ENCODE data around the gene PCGF1.
A peak's percentile ranks its signal among the peaks of the same experiment; 100 is the strongest.

PCGF1 gene

GRCh38 chr2:74507145-74507925 is at the start of gene PCGF1:
PCGF1 (minus strand) TSS chr2:74507695; CDS start chr2:74507668, 27 bp downstream.
- Mint-ChIP-seq H3K9me3 (no peaks in the 10 kb centered on the region), H3K4me1 (ENCODE audit: low read depth) (peaks cover 55% of the 10 kb centered on the region), H3K27me3 (peaks cover 42% of the 10 kb centered on the region), H3K36me3 (ENCODE audit: low read depth) (peaks cover 55% of the 10 kb centered on the region), H3K27ac (peak within 1 kb of the TSS; percentile 95), H3K4me3 (peak within 1 kb of the TSS; percentile 89)
- intact Hi-C loops (cut with micrococcal nuclease), result loop anchor here (1.0 to 2.0 kb wide), 2 partner anchors 22 to 53 kb away; partner anchors contain the start of genes AUP1, HTRA2 and INO80B

- H3K4me3 Mint-ChIP-seq, result no peak overlapping the region
- peaks cover 51% of the 10 kb centered on the region for H3K36me3 Mint-ChIP-seq (ENCODE audit: low read depth)
- peak overlapping the region; percentile 95 for H3K27ac Mint-ChIP-seq
- H3K27me3 Mint-ChIP-seq, result no peaks in the 10 kb centered on the region
- H3K9me3 Mint-ChIP-seq, result no peaks in the 10 kb centered on the region
- intact Hi-C loops (cut with micrococcal nuclease), result no loop called here
- peaks cover 61% of the 10 kb centered on the region for H3K4me1 Mint-ChIP-seq (ENCODE audit: low read depth)
Measured at GRCh38 chr2:74556831-74557370, 49.4 kb upstream of the PCGF1 start.

GRCh38 chr2:74556159-74556558 is 48.7 kb upstream of the PCGF1 start:
- H3K36me3 Mint-ChIP-seq (ENCODE audit: low read depth), result peaks cover 58% of the 10 kb centered on the region
- no peaks in the 10 kb centered on the region for H3K27me3 Mint-ChIP-seq
- peaks cover 60% of the 10 kb centered on the region for H3K4me1 Mint-ChIP-seq (ENCODE audit: low read depth)
- intact Hi-C loops (cut with micrococcal nuclease), result no loop called here
- H3K4me3 Mint-ChIP-seq, result peak overlapping the region; percentile 97
- no peaks in the 10 kb centered on the region for H3K9me3 Mint-ChIP-seq
- H3K27ac Mint-ChIP-seq, result peak overlapping the region; percentile 95

GRCh38 chr2:74555610-74556103 is 48.2 kb upstream of the PCGF1 start:
- Mint-ChIP-seq H3K4me1 (ENCODE audit: low read depth) (peaks cover 60% of the 10 kb centered on the region), H3K4me3 (peak overlapping the region; percentile 97), H3K36me3 (ENCODE audit: low read depth) (peaks cover 63% of the 10 kb centered on the region), H3K9me3 (no peaks in the 10 kb centered on the region), H3K27me3 (no peaks in the 10 kb centered on the region), H3K27ac (peak overlapping the region; percentile 95)
- intact Hi-C loops (cut with micrococcal nuclease), result loop anchor here (1.0 to 2.0 kb wide), 2 partner anchors 19 to 73 kb away; partner anchors contain the start of genes CCDC142 and TTC31

GRCh38 chr2:74554820-74555531 is 47.5 kb upstream of the PCGF1 start:
- H3K27me3 Mint-ChIP-seq, result no peaks in the 10 kb centered on the region
- no peaks in the 10 kb centered on the region for H3K9me3 Mint-ChIP-seq
- peak overlapping the region; percentile 97 for H3K4me3 Mint-ChIP-seq
- peaks cover 60% of the 10 kb centered on the region for H3K4me1 Mint-ChIP-seq (ENCODE audit: low read depth)
- intact Hi-C loops (cut with micrococcal nuclease), result loop anchor here (1.0 to 2.0 kb wide), 2 partner anchors 19 to 72 kb away; partner anchors contain the start of genes CCDC142 and TTC31
- H3K27ac Mint-ChIP-seq, result peak overlapping the region; percentile 95
- H3K36me3 Mint-ChIP-seq (ENCODE audit: low read depth), result peaks cover 70% of the 10 kb centered on the region

GRCh38 chr2:74553892-74554819 is 46.7 kb upstream of the PCGF1 start, which contains the start of the genes DOK1 and LOXL3:
DOK1 (plus strand) TSS chr2:74554720; CDS start chr2:74554755, 35 bp downstream.
LOXL3 (minus strand) TSS chr2:74553942; CDS start chr2:74552634, 1,308 bp downstream.
- Mint-ChIP-seq H3K4me1 (ENCODE audit: low read depth) (peaks cover 65% of the 10 kb centered on the region), H3K36me3 (ENCODE audit: low read depth) (peaks cover 78% of the 10 kb centered on the region), H3K27me3 (no peaks in the 10 kb centered on the region), H3K9me3 (no peaks in the 10 kb centered on the region), H3K27ac (peak within 1 kb of the TSS; percentile 95), H3K4me3 (peak within 1 kb of the TSS; percentile 97)
- intact Hi-C loops (cut with micrococcal nuclease), result loop anchor here (2.0 kb wide), 1 partner anchor 71 kb away; the partner anchor contains the start of genes CCDC142 and TTC31

- intact Hi-C loops (cut with micrococcal nuclease), result no loop called here
- Mint-ChIP-seq H3K9me3 (no peaks in the 10 kb centered on the region), H3K36me3 (ENCODE audit: low read depth) (peaks cover 76% of the 10 kb centered on the region), H3K4me3 (peak overlapping the region; percentile 97), H3K4me1 (ENCODE audit: low read depth) (peaks cover 69% of the 10 kb centered on the region), H3K27ac (peak overlapping the region; percentile 95), H3K27me3 (no peaks in the 10 kb centered on the region)
Measured at GRCh38 chr2:74552914-74553811, 45.7 kb upstream of the PCGF1 start.

GRCh38 chr2:74551942-74552913 is 44.7 kb upstream of the PCGF1 start:
- Mint-ChIP-seq H3K9me3 (no peaks in the 10 kb centered on the region), H3K27ac (peak overlapping the region; percentile 95), H3K27me3 (no peaks in the 10 kb centered on the region), H3K4me3 (no peak overlapping the region), H3K4me1 (ENCODE audit: low read depth) (peaks cover 67% of the 10 kb centered on the region), H3K36me3 (ENCODE audit: low read depth) (peaks cover 67% of the 10 kb centered on the region)
- intact Hi-C loops (cut with micrococcal nuclease), result no loop called here

GRCh38 chr2:74551530-74551929 is 44.0 kb upstream of the PCGF1 start:
- Mint-ChIP-seq H3K36me3 (ENCODE audit: low read depth) (peaks cover 60% of the 10 kb centered on the region), H3K4me3 (no peak overlapping the region), H3K9me3 (no peaks in the 10 kb centered on the region), H3K4me1 (ENCODE audit: low read depth) (peaks cover 60% of the 10 kb centered on the region), H3K27ac (peak overlapping the region; percentile 16), H3K27me3 (no peaks in the 10 kb centered on the region)
- intact Hi-C loops (cut with micrococcal nuclease), result no loop called here

GRCh38 chr2:74550231-74550630 is 42.7 kb upstream of the PCGF1 start:
- no peak overlapping the region for H3K27ac Mint-ChIP-seq
- peaks cover 47% of the 10 kb centered on the region for H3K36me3 Mint-ChIP-seq (ENCODE audit: low read depth)
- intact Hi-C loops (cut with micrococcal nuclease), result no loop called here
- H3K9me3 Mint-ChIP-seq, result no peaks in the 10 kb centered on the region
- no peaks in the 10 kb centered on the region for H3K27me3 Mint-ChIP-seq
- H3K4me1 Mint-ChIP-seq (ENCODE audit: low read depth), result peaks cover 52% of the 10 kb centered on the region
- peak overlapping the region; percentile 84 for H3K4me3 Mint-ChIP-seq

All from dendritic cell treated with granulocyte-macrophage colony-stimulating factor and Interleukin-4, amounts not matched to agents 40 ng/mL and 50 ng/mL, for 4 days (primary cell).